CD14-positive monocyte (primary cell): ENCODE measurements around the gene TNNT1. TPM values are rescaled to one million over a fixed set of nuclear protein-coding genes. Genes with fewer than 3 reads are reported as not detected.

Source experiments
- DNase-seq, 3 donors: peaks; one replicate each; pipeline ENCODE4 v3.0.0-alpha.2; 2011 to 2022
- H2AFZ ChIP-seq: 2 replicates; pipeline ENCODE4 v1.6.0; 2012; ENCODE audit warnings: mild to moderate bottlenecking, low read depth, low read length, inconsistent platforms; ENCODE audit not compliant: insufficient read depth, poor library complexity, severe bottlenecking
- H3K27ac ChIP-seq, 2 donors: 1 replicate in 1 of 2; 2 replicates in 1 of 2; pipeline ENCODE4 v1.5.1; 2012 to 2013; ENCODE audit warnings: low read length in 2 of 2, control low read depth in 1 of 2, inconsistent platforms in 1 of 2, low read depth in 1 of 2, mild to moderate bottlenecking in 1 of 2
- H3K27me3 ChIP-seq, 2 donors: one replicate each; pipeline versions ENCODE4 v1.6.0 to v1.6.1; 2011 to 2013; ENCODE audit warnings: low read length in 2 of 2; ENCODE audit not compliant: control insufficient read depth in 2 of 2, insufficient read depth in 2 of 2
- H3K36me3 ChIP-seq, 2 donors: replicated peaks in 1 of 2; 1 replicate in 1 of 2; 2 replicates in 1 of 2; pipeline versions ENCODE4 v1.5.1 to v1.6.1; 2012 to 2013; ENCODE audit warnings: low read length in 2 of 2, control low read depth in 1 of 2, inconsistent platforms in 1 of 2, mild to moderate bottlenecking in 1 of 2; ENCODE audit not compliant: insufficient read depth in 2 of 2, control insufficient read depth in 1 of 2
- H3K4me1 ChIP-seq, 2 donors: 1 replicate in 1 of 2; 2 replicates in 1 of 2; pipeline versions ENCODE4 v1.5.1 to v1.6.1; 2012 to 2013; ENCODE audit warnings: low read length in 2 of 2, control low read depth in 1 of 2, inconsistent platforms in 1 of 2, mild to moderate bottlenecking in 1 of 2, moderate library complexity in 1 of 2; ENCODE audit not compliant: insufficient read depth in 2 of 2, control insufficient read depth in 1 of 2
- H3K4me2 ChIP-seq: replicated peaks from 2 replicates; pipeline ENCODE3; 2012; ENCODE audit warnings: low read length, moderate library complexity, mild to moderate bottlenecking; ENCODE audit not compliant: poor library complexity, severe bottlenecking; ENCODE audit errors: extremely low read depth
- H3K4me3 ChIP-seq, 3 experiments: fragments of 200-600 bp in 1 of 3; sonication (generic) in 1 of 3; replicated peaks in 1 of 3; 1 replicate in 2 of 3; 2 replicates in 1 of 3; pipeline ENCODE4 v1.5.1; 2011 to 2013; ENCODE audit warnings: low read length in 3 of 3, mild to moderate bottlenecking in 3 of 3, control low read depth in 2 of 3, low read depth in 2 of 3, inconsistent platforms in 1 of 3, moderate library complexity in 1 of 3
- H3K79me2 ChIP-seq: 2 replicates; pipeline ENCODE4 v1.6.0; 2012; ENCODE audit warnings: mild to moderate bottlenecking, control low read depth, inconsistent platforms, low read length, moderate library complexity; ENCODE audit not compliant: insufficient read depth
- H3K9ac ChIP-seq: 2 replicates; pipeline ENCODE4 v1.6.0; 2017; ENCODE audit warnings: low read length, mild to moderate bottlenecking; ENCODE audit not compliant: insufficient read depth, poor library complexity, severe bottlenecking
- H3K9me3 ChIP-seq, 2 donors: replicated peaks in 1 of 2; 1 replicate in 1 of 2; 2 replicates in 1 of 2; pipeline versions ENCODE4 v1.5.1 to v1.6.1; 2012 to 2013; ENCODE audit warnings: low read length in 2 of 2, control low read depth in 1 of 2; ENCODE audit not compliant: control insufficient read depth in 1 of 2, insufficient read depth in 1 of 2
- H4K20me1 ChIP-seq: 2 replicates; pipeline ENCODE4 v1.6.0; 2012; ENCODE audit warnings: mild to moderate bottlenecking, low read length, control low read depth, moderate library complexity; ENCODE audit not compliant: insufficient read depth
- H3K27ac Mint-ChIP-seq, 7 donors: one replicate each; pipeline ENCODE4 v1.8.0; 2020; ENCODE audit warnings: mild to moderate bottlenecking in 7 of 7, mixed read lengths in 7 of 7, moderate library complexity in 6 of 7, inconsistent platforms in 2 of 7
- H3K27me3 Mint-ChIP-seq, 3 donors: one replicate each; pipeline ENCODE4 v1.8.0; 2021 to 2022; ENCODE audit warnings: low read depth in 3 of 3, mild to moderate bottlenecking in 3 of 3, mixed read lengths in 3 of 3, moderate library complexity in 3 of 3, inconsistent platforms in 1 of 3
- H3K36me3 Mint-ChIP-seq, 2 donors: one replicate each; pipeline ENCODE4 v1.8.0; 2020; ENCODE audit warnings: mixed read lengths in 2 of 2, inconsistent platforms in 1 of 2, mild to moderate bottlenecking in 1 of 2
- H3K4me1 Mint-ChIP-seq: one replicate; pipeline ENCODE4 v1.8.0; 2020; ENCODE audit warnings: mild to moderate bottlenecking, mixed read lengths
- H3K4me3 Mint-ChIP-seq, 2 donors: one replicate each; pipeline ENCODE4 v1.8.0; 2020; ENCODE audit warnings: mild to moderate bottlenecking in 2 of 2, mixed read lengths in 2 of 2, moderate library complexity in 1 of 2
- H3K9me3 Mint-ChIP-seq, 7 donors: one replicate each; pipeline ENCODE4 v1.8.0; 2020 to 2022; ENCODE audit warnings: mixed read lengths in 7 of 7, mild to moderate bottlenecking in 6 of 7, moderate library complexity in 6 of 7, inconsistent platforms in 2 of 7
- CTCF ChIP-seq: fragments of 200-600 bp; IDR thresholded peaks from one replicate; pipeline ENCODE4 v1.8.0; 2022; ENCODE audit warnings: antibody characterized with exemption, mild to moderate bottlenecking
- WGBS: methylation state at CpG from one replicate; pipeline ENCODE4 v1.1.5; 2013; ENCODE audit warnings: missing lambda C conversion rate; ENCODE audit not compliant: insufficient coverage; 5-methylcytosine and 5-hydroxymethylcytosine counted together
- intact Hi-C, 2 donors: fragments of 100-400 bp; cut with micrococcal nuclease; formaldehyde crosslinking; loops; one replicate each; pipeline versions ENCODE4 v1.15.0 to v1.15.1; 2023
- polyA plus RNA-seq, 3 donors: library from polyadenylated mRNA; depleted of rRNA in 1 of 3; unstranded in 2 of 3; stranded (reverse) in 1 of 3; fragments of 300-500 nt in 2 of 3; fragments of >200 nt in 1 of 3; fragmentation: Illumina TruSeq in 2 of 3; gene quantifications; 1 replicate in 2 of 3; 2 replicates in 1 of 3; pipeline ENCODE4 v1.2.3, GENCODE V29; 2012 to 2021

TNNT1 gene
- polyA plus RNA-seq, 3 donors: 9.4 to 41.9 (median 9.8) TPM

GRCh38 chr19:55175117-55175867 is 26.3 kb upstream of the TNNT1 start:
- H3K27ac Mint-ChIP-seq: no peak overlapping the region
- peaks cover 2 to 5% of the 10 kb centered on the region in 2 donors for H3K36me3 Mint-ChIP-seq
- H3K4me1 ChIP-seq: peaks cover 19 to 31% of the 10 kb centered on the region in 2 donors
- 68% methylated on average over 43 of the region's 43 CpGs for WGBS
- no peak overlapping the region for H3K4me2 ChIP-seq
- peak overlapping the region in 1 of 2 donors; percentile 78 for H3K4me3 Mint-ChIP-seq
- H3K27ac ChIP-seq: no peak overlapping the region
- H3K9me3 ChIP-seq: peaks cover 19 to 24% of the 10 kb centered on the region in 2 donors
- peaks cover 87 to 99% (median 98%) of the 10 kb centered on the region in 3 donors for H3K27me3 Mint-ChIP-seq
- H2AFZ ChIP-seq: no peak overlapping the region
- intact Hi-C loops: no loop called here
- peaks cover 7 to 45% (median 30%) of the 10 kb centered on the region in 7 donors for H3K9me3 Mint-ChIP-seq
- DNase-seq: no peak
- TF ChIP-seq CTCF: no peak
- H3K4me3 ChIP-seq: no peak overlapping the region
- H3K27me3 ChIP-seq: peaks cover 31 to 97% of the 10 kb centered on the region in 2 donors
- no peak overlapping the region for H3K9ac ChIP-seq
- peaks cover 25% of the 10 kb centered on the region for H3K4me1 Mint-ChIP-seq
- no peaks in the 10 kb centered on the region for H3K79me2 ChIP-seq
- H3K36me3 ChIP-seq: no peaks in the 10 kb centered on the region
- no peaks in the 10 kb centered on the region for H4K20me1 ChIP-seq

DNA sequence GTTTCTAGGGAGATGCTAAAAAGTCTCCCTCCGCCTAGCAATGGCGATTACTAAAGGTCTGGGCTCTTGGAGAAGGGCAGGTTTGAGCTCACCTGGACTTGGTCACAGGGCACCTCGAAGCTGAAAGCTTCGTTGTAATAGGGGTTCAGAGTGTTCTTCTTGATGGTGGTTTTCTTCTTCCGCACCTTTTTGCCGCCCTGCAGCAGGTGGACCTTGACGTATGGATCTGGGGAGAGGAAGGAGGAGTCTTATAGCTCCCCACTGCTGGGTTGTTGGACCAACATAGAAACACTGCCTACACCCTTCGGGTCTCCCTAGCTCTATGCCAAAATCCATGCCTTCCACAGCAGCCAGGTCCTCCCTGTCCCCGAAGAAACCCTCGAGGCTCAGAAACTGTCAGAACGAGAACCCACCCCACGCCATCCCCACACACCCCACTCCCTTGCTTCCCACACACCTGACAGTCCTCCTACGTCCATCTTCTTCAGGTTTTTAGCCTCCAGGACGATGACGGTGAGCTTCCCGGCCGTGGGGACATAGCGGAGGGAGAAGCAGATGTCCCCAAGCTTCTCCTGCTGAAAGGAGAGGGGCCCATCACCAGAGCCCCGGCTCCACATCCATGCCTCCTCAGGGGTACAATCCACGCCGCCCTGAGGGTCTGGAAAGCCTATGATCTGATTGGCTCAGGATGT is 25.6 kb upstream of the TNNT1 start:
- peaks cover 84 to 98% (median 95%) of the 10 kb centered on the region in 3 donors for H3K27me3 Mint-ChIP-seq
- peaks cover under 1 to 3% of the 10 kb centered on the region in 2 donors for H3K36me3 Mint-ChIP-seq

More for the DNA sequence above, 25.6 kb upstream of the TNNT1 start:
- intact Hi-C loops: no loop called here
- TF ChIP-seq CTCF: no peak
- Histone ChIP-seq H3K36me3 (no peaks in the 10 kb centered on the region), H3K27ac (no peak overlapping the region), H3K4me2 (peak overlapping the region; percentile 69), H3K27me3 (peaks cover 26 to 95% of the 10 kb centered on the region in 2 donors), H3K79me2 (no peaks in the 10 kb centered on the region), H4K20me1 (no peaks in the 10 kb centered on the region), H3K9me3 (peaks cover 19 to 23% of the 10 kb centered on the region in 2 donors), H3K9ac (no peak overlapping the region), H2AFZ (no peak overlapping the region), H3K4me1 (peaks cover 18 to 25% of the 10 kb centered on the region in 2 donors), H3K4me3 (peak overlapping the region in 1 of 3 experiments; percentile 61)
- Mint-ChIP-seq H3K4me3 (peak overlapping the region in 1 of 2 donors; percentile 78), H3K9me3 (peaks cover 7 to 42% (median 29%) of the 10 kb centered on the region in 7 donors), H3K27ac (peak overlapping the region in 1 of 7 donors; percentile 27), H3K4me1 (peaks cover 20% of the 10 kb centered on the region)
- 59% methylated on average over 13 of the region's 21 CpGs for WGBS
- no peak for DNase-seq
